ENCODE data around the gene CHD2.
"Not testable (repeated sequence)": the region's sequence is repeated elsewhere in the genome, so short reads cannot be mapped to it uniquely, and the experiment has no call there.

Gene CHD2

GRCh38 chr15:93029214-93029835 is 129.2 kb downstream of the CHD2 start:
- Histone ChIP-seq H3K27me3 (ENCODE audit: insufficient read depth, low read length) (no peaks in the 10 kb centered on the region), H3K4me1 (ENCODE audit: insufficient read depth, low read length) (no peaks in the 10 kb centered on the region), H3K9me3 (ENCODE audit: low read length) (no peaks in the 10 kb centered on the region), H3K4me3 (ENCODE audit: low read length) (no peak overlapping the region), H2AFZ (ENCODE audit: low read depth, low read length) (no peak overlapping the region), H3K36me3 (ENCODE audit: insufficient read depth, low read length) (peaks cover 35% of the 10 kb centered on the region)

- Histone ChIP-seq H3K36me3 (ENCODE audit: insufficient read depth, low read length) (peaks cover 29% of the 10 kb centered on the region), H3K4me1 (ENCODE audit: insufficient read depth, low read length) (no peaks in the 10 kb centered on the region), H3K27me3 (ENCODE audit: insufficient read depth, low read length) (no peaks in the 10 kb centered on the region), H3K9me3 (ENCODE audit: low read length) (no peaks in the 10 kb centered on the region), H3K4me3 (ENCODE audit: low read length) (no peak overlapping the region), H2AFZ (ENCODE audit: low read depth, low read length) (no peak overlapping the region)
Measured at GRCh38 chr15:93029836-93030429, 129.8 kb downstream of the CHD2 start.

- Histone ChIP-seq H3K36me3 (ENCODE audit: insufficient read depth, low read length) (peaks cover 23% of the 10 kb centered on the region), H3K4me1 (ENCODE audit: insufficient read depth, low read length) (no peaks in the 10 kb centered on the region), H3K9me3 (ENCODE audit: low read length) (no peaks in the 10 kb centered on the region), H3K4me3 (ENCODE audit: low read length) (no peak overlapping the region), H2AFZ (ENCODE audit: low read depth, low read length) (no peak overlapping the region), H3K27me3 (ENCODE audit: insufficient read depth, low read length) (no peaks in the 10 kb centered on the region)
Measured at GRCh38 chr15:93030430-93031102, 130.4 kb downstream of the CHD2 start.

- peaks cover 17% of the 10 kb centered on the region for H3K36me3 ChIP-seq (ENCODE audit: insufficient read depth, low read length)
- H3K27me3 ChIP-seq (ENCODE audit: insufficient read depth, low read length) = no peaks in the 10 kb centered on the region
- no peaks in the 10 kb centered on the region for H3K4me1 ChIP-seq (ENCODE audit: insufficient read depth, low read length)
- no peak overlapping the region for H2AFZ ChIP-seq (ENCODE audit: low read depth, low read length)
- no peaks in the 10 kb centered on the region for H3K9me3 ChIP-seq (ENCODE audit: low read length)
- no peak overlapping the region for H3K4me3 ChIP-seq (ENCODE audit: low read length)
Measured at GRCh38 chr15:93031103-93031464, 131.0 kb downstream of the CHD2 start.

- H3K27me3 ChIP-seq (ENCODE audit: insufficient read depth, low read length); H3K4me1 ChIP-seq (ENCODE audit: insufficient read depth, low read length); H3K9me3 ChIP-seq (ENCODE audit: low read length); H3K4me3 ChIP-seq (ENCODE audit: low read length); H2AFZ ChIP-seq (ENCODE audit: low read depth, low read length): not testable (repeated sequence)
- H3K36me3 ChIP-seq (ENCODE audit: insufficient read depth, low read length) = peaks cover 11% of the 10 kb centered on the region
Measured at GRCh38 chr15:93031557-93032384, 131.6 kb downstream of the CHD2 start.

- H3K4me1 ChIP-seq (ENCODE audit: insufficient read depth, low read length); H3K9me3 ChIP-seq (ENCODE audit: low read length); H3K27me3 ChIP-seq (ENCODE audit: insufficient read depth, low read length); H3K4me3 ChIP-seq (ENCODE audit: low read length); H2AFZ ChIP-seq (ENCODE audit: low read depth, low read length); H3K36me3 ChIP-seq (ENCODE audit: insufficient read depth, low read length): not testable (repeated sequence)
Measured at GRCh38 chr15:93032515-93033206, 132.5 kb downstream of the CHD2 start.

- no peak overlapping the region for H3K4me3 ChIP-seq (ENCODE audit: low read length)
- no peak overlapping the region for H2AFZ ChIP-seq (ENCODE audit: low read depth, low read length)
- H3K27me3 ChIP-seq (ENCODE audit: insufficient read depth, low read length) = no peaks in the 10 kb centered on the region
- H3K36me3 ChIP-seq (ENCODE audit: insufficient read depth, low read length) = no peaks in the 10 kb centered on the region
- no peaks in the 10 kb centered on the region for H3K9me3 ChIP-seq (ENCODE audit: low read length)
- peaks cover 6% of the 10 kb centered on the region for H3K4me1 ChIP-seq (ENCODE audit: insufficient read depth, low read length)
Measured at GRCh38 chr15:93033434-93034045, 133.4 kb downstream of the CHD2 start.

GRCh38 chr15:93034512-93034911 is 134.4 kb downstream of the CHD2 start:
- H3K4me3 ChIP-seq (ENCODE audit: low read length) = no peak overlapping the region
- no peak overlapping the region for H2AFZ ChIP-seq (ENCODE audit: low read depth, low read length)
- H3K9me3 ChIP-seq (ENCODE audit: low read length) = no peaks in the 10 kb centered on the region
- peaks cover 6% of the 10 kb centered on the region for H3K4me1 ChIP-seq (ENCODE audit: insufficient read depth, low read length)
- H3K27me3 ChIP-seq (ENCODE audit: insufficient read depth, low read length) = no peaks in the 10 kb centered on the region
- H3K36me3 ChIP-seq (ENCODE audit: insufficient read depth, low read length) = no peaks in the 10 kb centered on the region

- no peak overlapping the region for H2AFZ ChIP-seq (ENCODE audit: low read depth, low read length)
- H3K4me1 ChIP-seq (ENCODE audit: insufficient read depth, low read length) = peaks cover 6% of the 10 kb centered on the region
- H3K27me3 ChIP-seq (ENCODE audit: insufficient read depth, low read length) = no peaks in the 10 kb centered on the region
- no peak overlapping the region for H3K4me3 ChIP-seq (ENCODE audit: low read length)
- H3K9me3 ChIP-seq (ENCODE audit: low read length) = no peaks in the 10 kb centered on the region
- H3K36me3 ChIP-seq (ENCODE audit: insufficient read depth, low read length) = no peaks in the 10 kb centered on the region
Measured at GRCh38 chr15:93035092-93035915, 135.2 kb downstream of the CHD2 start.

GRCh38 chr15:93035953-93036810 is 136.1 kb downstream of the CHD2 start:
- Histone ChIP-seq H3K4me3 (ENCODE audit: low read length) (no peak overlapping the region), H3K9me3 (ENCODE audit: low read length) (no peaks in the 10 kb centered on the region), H2AFZ (ENCODE audit: low read depth, low read length) (no peak overlapping the region), H3K4me1 (ENCODE audit: insufficient read depth, low read length) (peaks cover 6% of the 10 kb centered on the region), H3K27me3 (ENCODE audit: insufficient read depth, low read length) (no peaks in the 10 kb centered on the region), H3K36me3 (ENCODE audit: insufficient read depth, low read length) (no peaks in the 10 kb centered on the region)
